ENCODE results near the gene PRTFDC1.

DNA sequence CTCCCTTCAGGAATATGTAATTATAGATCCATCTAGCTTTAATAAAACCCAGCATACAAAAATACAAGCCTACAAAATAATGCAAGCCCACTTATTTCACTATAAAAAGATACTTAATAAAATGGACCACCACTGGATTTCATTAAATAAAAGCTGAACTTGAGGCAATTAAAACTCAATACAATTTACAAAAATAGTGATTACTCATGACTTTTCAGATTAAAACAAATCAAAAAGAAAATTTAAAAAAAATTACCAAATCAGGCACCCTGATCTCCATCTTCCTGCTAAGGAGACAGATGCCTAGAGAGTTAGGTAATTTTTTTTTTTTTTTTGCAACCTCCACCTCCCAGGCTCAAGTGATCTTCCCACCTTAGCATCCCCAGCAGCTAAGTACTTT, 41.8 kb downstream of the PRTFDC1 start:
- TF ChIP-seq POLR2A (IDR thresholded peaks at IDR 0.05; ENCODE audit: control extremely low read depth in 1 of 2, low read depth in 2 of 2, low read length in 2 of 2) (no peak), SIN3A (conservative IDR thresholded peaks at IDR 0.05 in 1 of 2, IDR thresholded peaks at IDR 0.05 in 1 of 2; ENCODE audit: low read depth in 1 of 2, low read length in 2 of 2) (no peak), EZH2 (IDR thresholded peaks at IDR 0.05; ENCODE audit: low read depth, low read length, severe bottlenecking) (no peak), POLR2AphosphoS5 (IDR thresholded peaks at IDR 0.05; ENCODE audit: low read depth, low read length) (no peak), TEAD4 (IDR thresholded peaks at IDR 0.05; ENCODE audit: low read depth, low read length) (no peak), CREB1 (IDR thresholded peaks at IDR 0.05) (no peak), SP2 (IDR thresholded peaks at IDR 0.05; ENCODE audit: low read length) (no peak), SP1 (IDR thresholded peaks at IDR 0.05; ENCODE audit: low read depth, low read length) (no peak), HDAC2 (IDR thresholded peaks at IDR 0.05; ENCODE audit: borderline replicate concordance in 1 of 2, low read depth in 2 of 2, low read length in 2 of 2) (no peak), BACH1 (IDR thresholded peaks at IDR 0.05; ENCODE audit: low read length) (no peak), CHD2 (IDR thresholded peaks at IDR 0.05; ENCODE audit: low read length) (no peak), HDAC6 (IDR thresholded peaks at IDR 0.05; ENCODE audit: low read depth, low read length) (no peak)
- TF ChIP-seq, protein P1, sequence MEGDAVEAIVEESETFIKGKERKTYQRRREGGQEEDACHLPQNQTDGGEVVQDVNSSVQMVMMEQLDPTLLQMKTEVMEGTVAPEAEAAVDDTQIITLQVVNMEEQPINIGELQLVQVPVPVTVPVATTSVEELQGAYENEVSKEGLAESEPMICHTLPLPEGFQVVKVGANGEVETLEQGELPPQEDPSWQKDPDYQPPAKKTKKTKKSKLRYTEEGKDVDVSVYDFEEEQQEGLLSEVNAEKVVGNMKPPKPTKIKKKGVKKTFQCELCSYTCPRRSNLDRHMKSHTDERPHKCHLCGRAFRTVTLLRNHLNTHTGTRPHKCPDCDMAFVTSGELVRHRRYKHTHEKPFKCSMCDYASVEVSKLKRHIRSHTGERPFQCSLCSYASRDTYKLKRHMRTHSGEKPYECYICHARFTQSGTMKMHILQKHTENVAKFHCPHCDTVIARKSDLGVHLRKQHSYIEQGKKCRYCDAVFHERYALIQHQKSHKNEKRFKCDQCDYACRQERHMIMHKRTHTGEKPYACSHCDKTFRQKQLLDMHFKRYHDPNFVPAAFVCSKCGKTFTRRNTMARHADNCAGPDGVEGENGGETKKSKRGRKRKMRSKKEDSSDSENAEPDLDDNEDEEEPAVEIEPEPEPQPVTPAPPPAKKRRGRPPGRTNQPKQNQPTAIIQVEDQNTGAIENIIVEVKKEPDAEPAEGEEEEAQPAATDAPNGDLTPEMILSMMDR (IDR thresholded peaks at IDR 0.05; ENCODE audit: control extremely low read depth in 1 of 3, insufficient read depth in 1 of 3, low read depth in 1 of 3, low read length in 3 of 3): no peak
- TF ChIP-seq, protein P2, sequence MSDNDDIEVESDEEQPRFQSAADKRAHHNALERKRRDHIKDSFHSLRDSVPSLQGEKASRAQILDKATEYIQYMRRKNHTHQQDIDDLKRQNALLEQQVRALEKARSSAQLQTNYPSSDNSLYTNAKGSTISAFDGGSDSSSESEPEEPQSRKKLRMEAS (IDR thresholded peaks at IDR 0.05): no peak

Measured in H1 (cell line).